Stimulated activated CD4-positive, alpha-beta T cell treated with anti-CD3 and anti-CD28 coated beads, Interleukin-12 subunit alpha, Interleukin-12 subunit beta, amount 100 ng/mL, for 4 hours (primary cell): ENCODE data around the gene OR1A1.
"Not testable (repeated sequence)": the region's sequence is repeated elsewhere in the genome, so short reads cannot be mapped to it uniquely, and the experiment has no call there.

Source experiments
- DNase-seq: peaks from one replicate; pipeline ENCODE4 v3.0.0-alpha.2; 2020

OR1A1 gene, protein sequence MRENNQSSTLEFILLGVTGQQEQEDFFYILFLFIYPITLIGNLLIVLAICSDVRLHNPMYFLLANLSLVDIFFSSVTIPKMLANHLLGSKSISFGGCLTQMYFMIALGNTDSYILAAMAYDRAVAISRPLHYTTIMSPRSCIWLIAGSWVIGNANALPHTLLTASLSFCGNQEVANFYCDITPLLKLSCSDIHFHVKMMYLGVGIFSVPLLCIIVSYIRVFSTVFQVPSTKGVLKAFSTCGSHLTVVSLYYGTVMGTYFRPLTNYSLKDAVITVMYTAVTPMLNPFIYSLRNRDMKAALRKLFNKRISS

DNA sequence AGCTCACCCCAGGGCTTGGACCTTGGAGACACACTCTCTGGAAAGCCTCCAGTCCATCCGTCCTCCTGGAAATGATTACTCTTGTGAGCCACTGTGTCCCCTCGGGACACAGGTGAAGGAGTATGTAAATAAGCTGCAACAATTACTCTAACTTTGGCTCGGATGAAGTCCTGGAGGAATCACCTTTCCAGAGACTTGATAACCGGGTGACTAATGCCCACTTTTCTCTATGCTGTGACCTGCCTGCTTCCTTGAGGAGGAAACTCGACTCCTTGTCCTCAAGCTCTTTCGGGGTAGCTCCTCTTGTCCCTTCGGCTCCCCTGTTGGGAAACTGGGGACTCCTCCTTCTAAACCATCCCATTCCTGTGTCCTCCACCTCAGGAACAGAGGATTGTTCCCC is at the start of gene OR1A1:
OR1A1 (plus strand) TSS at position 301 of the 400 bp plus-strand sequence. CDS start 7,954 bp downstream, outside the sequence.
- DNase-seq: no peak

DNA sequence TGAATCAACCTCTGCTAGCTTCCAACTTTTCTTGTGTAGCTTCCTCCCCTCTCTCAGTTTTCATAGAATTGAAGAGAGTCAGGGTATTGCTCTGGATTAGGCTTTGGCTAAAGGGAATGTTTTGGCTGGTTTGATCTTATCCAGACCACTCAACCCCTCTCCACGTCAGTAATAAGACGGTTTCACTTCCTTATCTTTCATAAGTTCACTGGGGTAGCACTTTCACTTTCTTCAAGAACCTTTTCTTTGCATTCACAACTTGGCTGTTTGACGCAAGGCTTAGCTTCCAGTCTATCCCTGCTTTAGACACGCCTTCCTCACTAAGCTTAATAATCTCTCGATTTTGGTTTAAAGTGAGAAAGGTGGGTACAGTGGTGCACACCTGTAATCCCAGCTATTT is 39.9 kb upstream of the OR1A1 start:
- DNase-seq: no peak

DNA sequence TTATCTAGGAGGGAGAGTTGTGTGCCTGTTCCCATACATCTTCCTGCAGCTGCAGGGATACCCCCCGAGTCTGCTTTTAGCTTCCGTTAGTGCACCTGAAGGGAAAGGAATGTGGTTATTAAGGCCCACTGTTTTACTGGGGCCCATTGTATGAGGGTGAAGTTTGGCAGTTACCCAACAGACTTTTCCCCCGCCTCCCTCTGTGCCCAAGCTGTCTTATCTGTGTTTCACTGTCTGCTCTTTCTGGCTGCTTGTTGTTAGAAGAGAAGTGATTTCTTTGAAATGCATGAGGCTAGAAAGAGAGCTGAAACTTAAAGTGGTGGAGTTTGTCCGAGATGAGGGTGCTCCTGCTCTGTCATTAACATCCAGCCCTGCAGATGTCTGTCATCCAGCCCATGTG is 17.5 kb upstream of the OR1A1 start:
- no peak for DNase-seq

DNA sequence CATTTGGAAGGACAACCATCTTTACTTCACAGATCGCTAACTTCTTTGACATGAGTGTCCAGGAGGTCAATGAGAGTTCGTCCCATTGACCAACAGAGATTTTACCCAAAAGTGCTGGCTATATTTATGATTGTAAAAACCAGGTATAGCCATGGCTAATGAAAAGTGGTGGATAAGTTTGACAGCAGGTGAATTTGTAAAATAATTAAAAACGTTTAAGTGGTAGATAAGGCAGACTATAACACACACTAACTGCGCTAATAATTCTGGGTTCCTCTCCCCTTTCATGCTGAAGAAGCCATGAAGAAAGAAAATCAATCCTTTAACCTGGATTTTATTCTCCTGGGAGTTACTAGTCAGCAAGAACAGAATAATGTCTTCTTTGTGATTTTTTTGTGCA is 10.2 kb upstream of the OR1A1 start, which contains the start of gene OR1A2:
OR1A2 (plus strand) TSS at position 301 of the 400 bp plus-strand sequence; CDS start at position 301, 0 bp downstream.
- no peak for DNase-seq

DNA sequence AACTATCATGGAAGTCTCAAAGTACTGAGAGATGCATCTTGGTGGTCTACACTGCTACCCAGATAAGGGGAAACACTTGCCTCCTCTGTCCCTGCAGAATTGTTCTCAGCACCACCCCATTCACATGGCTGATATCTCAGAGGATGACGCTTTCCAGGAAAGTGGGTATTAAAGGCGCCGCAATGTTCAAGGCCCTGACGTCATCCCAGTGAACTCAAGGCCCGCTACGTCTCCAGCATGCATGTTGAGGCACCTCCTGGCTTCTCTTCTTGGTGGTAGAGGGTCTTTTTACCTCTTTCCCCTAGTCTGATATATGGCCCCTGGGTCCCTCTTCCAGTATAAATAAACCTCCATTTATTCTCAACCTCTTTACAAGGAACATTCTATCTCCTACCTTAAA is 1.0 kb downstream of the OR1A1 start:
- no peak for DNase-seq

DNA sequence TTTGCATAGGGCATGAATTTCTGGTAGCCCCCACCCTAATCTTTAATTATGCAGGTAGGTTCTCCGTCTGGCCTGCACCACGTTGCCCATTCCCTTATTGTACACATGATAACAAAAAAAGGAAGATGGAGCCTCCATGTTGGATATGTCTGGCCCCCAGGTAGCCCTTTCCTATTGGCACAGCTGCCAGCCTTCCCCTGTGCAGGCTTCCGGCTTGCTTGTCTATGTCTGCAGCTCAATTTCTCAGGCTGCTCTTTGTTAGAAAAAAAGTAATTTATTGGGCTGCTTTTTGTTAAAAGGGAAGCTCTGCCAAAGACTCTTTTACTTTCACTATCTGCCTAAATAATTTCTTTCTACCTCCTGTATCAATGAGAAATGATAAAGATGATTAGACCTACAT is 5.5 kb downstream of the OR1A1 start:
- no peak for DNase-seq

DNA sequence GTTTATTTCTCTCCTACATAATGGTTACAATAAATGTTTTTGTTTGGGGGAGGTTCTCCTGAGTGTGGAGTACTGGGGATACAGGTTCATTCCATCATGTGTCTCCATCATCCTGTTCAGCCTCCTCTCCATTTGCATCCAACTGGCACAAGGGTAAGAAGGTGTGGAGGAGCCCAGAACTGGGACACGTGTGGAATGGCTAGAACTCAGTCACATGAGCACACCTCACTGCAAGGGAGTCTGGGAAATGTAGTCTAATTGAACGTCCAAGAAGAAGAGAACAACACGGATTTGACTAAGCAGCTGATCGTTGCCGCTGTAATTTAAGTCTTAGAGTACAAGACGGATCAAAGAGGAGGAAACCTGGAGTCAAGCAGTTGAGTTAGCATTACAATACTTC is 6.1 kb downstream of the OR1A1 start:
- no peak for DNase-seq

DNA sequence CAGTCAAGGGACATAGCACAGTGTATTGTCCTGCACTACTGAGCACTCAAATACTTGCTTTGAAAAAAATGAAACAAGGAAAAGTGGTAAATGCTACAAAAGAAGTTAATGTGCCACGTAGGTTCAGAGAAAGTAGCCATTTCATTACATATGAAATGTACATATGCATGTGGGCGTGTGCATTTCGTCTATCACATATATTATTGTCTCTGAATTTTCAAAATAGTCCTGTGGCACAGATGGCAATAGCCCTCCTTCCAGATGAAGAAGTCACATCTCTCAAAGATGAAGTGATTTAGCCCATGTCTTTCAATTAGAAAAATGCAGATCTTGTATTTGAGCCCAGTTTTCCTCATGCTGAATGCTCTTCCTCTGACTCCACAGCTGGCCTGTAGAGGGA is 12.5 kb downstream of the OR1A1 start:
- not testable (repeated sequence) for DNase-seq

DNA sequence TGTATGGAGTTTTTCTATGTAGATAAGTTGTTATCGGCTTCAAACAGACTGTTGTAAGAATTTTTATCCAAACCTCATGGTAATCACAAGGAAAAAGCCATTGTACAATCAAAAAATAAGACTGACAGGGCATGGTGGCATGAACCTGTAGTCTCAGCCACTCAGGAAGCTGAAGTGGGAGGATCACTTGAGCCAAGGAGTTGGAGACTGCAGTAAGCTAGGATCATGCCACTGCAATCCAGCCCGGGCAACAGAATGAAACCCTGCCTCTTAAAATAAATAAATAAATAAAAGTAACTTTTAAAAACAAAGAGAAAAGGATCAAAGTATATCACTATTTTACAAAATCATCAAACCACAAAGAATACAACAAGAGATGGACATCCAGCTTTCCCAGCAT is 14.4 kb downstream of the OR1A1 start:
- no peak for DNase-seq

DNA sequence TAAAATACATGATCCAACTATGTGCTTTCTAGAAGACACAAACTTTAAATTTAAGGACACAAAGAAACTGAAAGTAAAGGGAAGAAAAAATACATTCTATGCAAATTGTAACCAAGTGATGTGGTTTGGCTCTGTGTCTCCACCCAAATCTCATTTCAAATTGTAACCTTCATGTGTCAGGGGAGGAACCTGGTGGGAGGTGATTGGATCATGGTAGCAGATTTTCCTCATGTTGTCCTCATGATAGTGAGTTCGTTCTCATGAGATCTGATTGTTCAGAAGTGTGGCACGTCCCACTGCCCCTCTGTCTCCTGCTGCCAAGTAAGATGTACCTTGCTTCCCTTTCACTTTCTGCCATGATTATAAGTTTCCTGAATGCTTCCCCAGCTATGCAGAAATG is 15.0 kb downstream of the OR1A1 start:
- no peak for DNase-seq

DNA sequence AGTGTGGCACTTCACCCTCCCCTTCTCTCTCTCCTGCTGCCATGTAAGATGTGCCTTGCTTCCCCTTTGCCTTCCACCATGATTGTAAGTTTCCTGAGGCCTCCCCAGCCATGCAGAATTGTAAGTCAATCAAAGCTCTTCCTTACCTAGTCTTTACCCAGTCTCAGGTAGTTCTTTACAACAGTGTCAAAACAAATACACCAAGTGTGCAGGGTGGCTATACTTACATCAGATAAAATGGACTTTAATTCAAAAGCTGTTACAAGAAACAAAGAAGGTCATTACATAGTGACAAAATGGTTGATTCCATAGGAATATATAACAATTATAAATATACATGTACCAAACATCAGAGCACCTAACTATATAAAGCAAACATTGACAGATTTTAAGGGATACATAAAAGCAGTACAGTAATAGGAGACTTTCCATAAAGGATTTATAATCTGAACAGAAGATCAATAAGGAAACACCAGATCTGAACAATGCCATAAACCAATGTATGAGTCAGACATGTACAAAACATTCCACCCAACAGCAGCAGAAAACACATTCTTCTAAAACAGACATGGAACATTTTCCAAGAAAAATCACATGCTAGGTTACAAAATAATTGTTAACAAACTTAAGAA is 17.4 kb downstream of the OR1A1 start:
- DNase-seq: not testable (repeated sequence)

DNA sequence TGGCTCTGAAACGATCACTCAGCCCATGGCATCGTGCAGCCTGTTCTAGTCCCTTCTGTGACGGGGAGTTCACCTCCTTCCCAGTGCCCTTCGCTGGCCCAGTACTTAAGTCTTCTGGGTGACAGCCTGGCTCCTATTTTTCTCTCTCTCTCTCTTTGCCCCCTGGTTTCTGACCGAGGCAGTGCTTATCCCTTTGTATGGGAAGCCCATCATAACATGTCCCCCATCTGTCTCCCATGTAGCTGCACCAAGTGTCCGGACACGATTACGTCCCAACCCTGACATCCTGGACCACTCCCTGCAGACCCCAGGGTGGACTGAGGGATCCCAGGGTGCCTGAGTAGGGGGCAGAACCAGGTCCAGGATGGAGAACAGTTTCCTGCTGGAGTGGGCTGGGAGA is 24.8 kb downstream of the OR1A1 start:
- DNase-seq: not testable (repeated sequence)

DNA sequence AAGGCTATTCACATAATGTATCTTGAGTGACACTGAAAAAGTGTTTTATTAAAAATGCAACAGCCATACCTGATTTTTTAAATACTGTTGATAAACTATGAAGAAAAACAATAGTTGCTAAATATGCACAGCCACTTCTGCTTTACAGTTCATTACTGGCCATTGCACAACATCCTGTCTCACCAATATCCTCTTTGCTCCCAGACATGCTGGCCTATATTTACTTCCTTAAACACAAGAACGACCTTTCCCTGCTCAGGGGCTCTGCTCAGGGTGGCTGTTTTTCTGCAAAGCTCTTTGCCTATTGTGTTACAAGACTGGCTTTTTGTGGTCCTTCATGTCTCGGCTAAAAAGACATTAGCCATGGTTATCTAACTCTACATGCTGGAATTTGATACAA is 31.2 kb downstream of the OR1A1 start:
- not testable (repeated sequence) for DNase-seq

DNA sequence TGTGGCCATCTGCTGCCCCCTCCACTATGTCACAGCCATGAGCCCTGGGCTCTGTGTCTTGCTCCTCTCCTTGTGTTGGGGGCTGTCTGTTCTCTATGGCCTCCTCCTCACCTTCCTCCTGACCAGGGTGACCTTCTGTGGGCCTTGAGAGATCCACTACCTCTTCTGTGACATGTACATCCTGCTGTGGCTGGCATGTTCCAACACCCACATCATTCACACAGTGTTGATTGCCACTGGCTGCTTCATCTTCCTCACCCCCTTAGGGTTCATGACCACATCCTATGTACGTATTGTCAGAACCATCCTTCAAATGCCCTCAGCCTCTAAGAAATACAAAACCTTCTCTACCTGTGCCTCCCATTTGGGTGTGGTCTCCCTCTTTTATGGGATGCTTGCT is 33.6 kb downstream of the OR1A1 start:
- DNase-seq: not testable (repeated sequence)

DNA sequence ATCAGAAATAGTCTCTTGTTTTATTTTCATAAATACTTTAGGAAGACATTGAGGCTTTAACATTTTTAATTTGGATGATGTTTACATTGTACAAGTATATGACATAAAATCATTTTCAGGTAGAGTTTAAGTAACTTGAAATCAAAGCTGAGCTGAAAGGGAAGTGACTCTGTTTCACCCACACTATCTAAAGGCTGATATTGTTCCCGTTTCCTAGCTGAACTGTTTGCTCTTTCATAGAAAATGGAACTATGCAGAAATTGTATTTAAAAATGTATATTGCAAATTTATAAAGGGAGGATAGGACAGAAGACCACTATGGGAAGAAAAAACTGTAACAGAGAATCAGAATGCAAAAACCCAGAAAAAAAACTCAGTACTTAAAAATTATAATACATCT is 37.4 kb downstream of the OR1A1 start:
- DNase-seq: not testable (repeated sequence)

DNA sequence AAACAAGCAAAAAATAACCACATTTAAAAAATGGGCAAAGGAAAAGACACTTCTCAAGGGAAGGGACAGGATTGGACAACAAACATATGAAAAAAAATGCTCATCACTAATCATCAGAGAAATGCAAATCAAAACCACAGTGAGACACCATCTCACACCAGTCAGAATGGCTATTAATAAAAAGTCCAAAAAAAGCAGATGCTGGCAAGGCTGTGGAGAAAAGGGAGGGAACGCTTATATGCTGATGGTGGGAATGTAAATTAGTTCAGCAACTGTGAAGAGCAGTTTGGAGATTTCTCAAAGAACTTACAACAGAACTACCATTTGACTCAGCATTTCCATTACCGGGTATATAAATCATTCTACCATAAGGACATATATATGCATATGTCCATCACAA is 41.5 kb downstream of the OR1A1 start:
- DNase-seq: not testable (repeated sequence)

DNA sequence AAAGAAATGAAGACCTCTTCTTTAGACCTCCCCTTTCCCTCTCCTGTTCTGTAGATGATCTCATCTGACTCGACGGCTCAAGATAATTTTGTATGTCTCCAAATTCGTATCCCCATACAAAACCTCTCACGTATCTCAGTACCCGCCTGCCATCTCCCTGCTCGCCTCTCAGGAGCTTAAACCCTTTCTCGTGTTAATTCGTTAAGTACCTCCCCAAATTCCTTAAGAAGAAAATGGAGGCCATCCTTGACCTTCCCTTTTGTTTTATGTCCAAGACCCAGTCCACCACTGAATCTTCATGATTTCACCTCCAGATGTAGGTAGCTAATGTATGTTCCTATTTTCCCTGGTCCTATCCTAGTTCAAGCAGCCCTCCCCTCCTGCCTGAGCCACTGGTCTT is 49.1 kb downstream of the OR1A1 start:
- no peak for DNase-seq

DNA sequence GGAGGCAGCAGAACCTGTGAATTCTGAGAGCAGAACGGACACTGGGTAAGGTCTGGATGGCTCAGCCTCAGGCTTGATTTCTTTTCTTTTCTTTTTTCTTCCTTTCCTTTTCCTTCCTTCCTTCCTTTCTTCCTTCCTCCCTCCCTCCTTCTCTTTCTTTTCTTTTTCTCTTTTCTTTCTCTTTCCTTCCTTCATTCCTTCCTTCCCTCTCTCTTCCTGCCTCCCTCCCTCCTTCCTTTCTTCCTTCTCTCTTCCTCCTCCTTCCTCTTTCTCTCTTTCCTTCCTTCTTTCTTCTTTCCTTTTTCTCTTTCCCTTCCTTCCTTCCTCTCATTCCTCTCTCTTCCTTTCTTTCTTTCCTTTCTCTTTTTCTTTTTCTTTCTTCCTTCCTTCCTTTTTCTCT is 52.7 kb downstream of the OR1A1 start:
- no peak for DNase-seq

DNA sequence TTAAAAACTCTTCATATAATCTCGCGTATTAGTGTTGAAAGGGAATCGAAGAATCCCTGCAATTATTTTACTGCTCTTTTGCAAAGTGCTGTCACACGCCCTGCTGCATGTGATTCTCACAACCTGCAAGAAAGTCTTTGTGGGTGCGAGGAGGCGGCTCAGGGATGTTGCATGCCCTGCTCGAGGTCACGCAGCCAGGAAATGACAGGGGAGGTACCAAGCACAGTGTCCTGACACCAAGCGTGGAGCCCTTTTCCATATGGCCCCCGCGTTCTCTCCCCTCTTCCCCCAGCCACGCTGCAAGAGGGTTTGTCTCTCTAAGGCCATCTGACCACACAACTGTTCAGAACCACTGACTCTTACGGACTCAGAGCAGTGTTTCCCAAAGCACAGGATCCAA is 53.1 kb downstream of the OR1A1 start:
- no peak for DNase-seq
